OCI-LY7 (cell line): ENCODE measurements around the gene ZFYVE9. TPM values are rescaled to one million over a fixed set of nuclear protein-coding genes. Genes with fewer than 3 reads are reported as not detected.
A peak's percentile ranks its signal among the peaks of the same experiment; 100 is the strongest.

Source experiments
- BruUV-seq: library from RNA; stranded (reverse); fragments of 400-500 nt; replicated peaks from 2 replicates; lab custom pipeline; 2021; lab: Mats Ljungman, UMichigan
- CTCF ChIA-PET: fragments of 300-600 bp; sonication (Branson Sonifier 250); formaldehyde crosslinking; loops from one replicate; lab custom pipeline; 2022; ENCODE audit warnings: antibody characterized with exemption; ENCODE audit not compliant: unreplicated experiment; lab: Charles Lee
- POLR2A ChIA-PET: fragments of 300-600 bp; sonication (Branson Sonifier 250); formaldehyde crosslinking; loops from one replicate; lab custom pipeline; 2022; ENCODE audit warnings: antibody characterized with exemption; lab: Charles Lee
- DNase-seq: peaks from one replicate; pipeline ENCODE4 v3.0.0-alpha.2; 2015; ENCODE audit warnings: low spot score
- H2AFZ ChIP-seq: fragments of 200-600 bp; sonication (generic), shearing (Covaris generic); 2 replicates; pipeline ENCODE4 v1.6.1; 2014; ENCODE audit warnings: mild to moderate bottlenecking, antibody characterized with exemption, low read length, moderate library complexity
- H3K27ac ChIP-seq: fragments of 200-600 bp; sonication (generic); 2 replicates; pipeline ENCODE4 v1.5.1; 2014; ENCODE audit warnings: mixed run types, low read depth, mild to moderate bottlenecking, moderate library complexity, low read length, inconsistent platforms; ENCODE audit not compliant: poor library complexity, severe bottlenecking
- H3K36me3 ChIP-seq: fragments of 200-600 bp; sonication (generic); 2 replicates; pipeline ENCODE4 v1.6.1; 2014; ENCODE audit warnings: mild to moderate bottlenecking, antibody characterized with exemption, low read length, moderate library complexity, mixed read lengths; ENCODE audit not compliant: insufficient read depth
- H3K4me1 ChIP-seq: fragments of 200-600 bp; sonication (generic); 2 replicates; pipeline ENCODE4 v1.5.1; 2014; ENCODE audit warnings: mild to moderate bottlenecking, low read length; ENCODE audit not compliant: insufficient read depth, poor library complexity, severe bottlenecking
- H3K4me2 ChIP-seq: fragments of 200-600 bp; sonication (generic); 2 replicates; pipeline ENCODE4 v1.6.1; 2014; ENCODE audit warnings: mild to moderate bottlenecking, low read length
- H3K4me3 ChIP-seq: fragments of 200-600 bp; sonication (generic); 2 replicates; pipeline ENCODE4 v1.5.1; 2014; ENCODE audit warnings: mild to moderate bottlenecking, low read depth, low read length; ENCODE audit not compliant: poor library complexity, severe bottlenecking
- H3K79me2 ChIP-seq: fragments of 200-600 bp; sonication (generic); 2 replicates; pipeline ENCODE4 v1.6.1; 2016; ENCODE audit warnings: low read depth, mild to moderate bottlenecking, low read length, moderate library complexity, mixed read lengths; ENCODE audit not compliant: insufficient read depth
- H3K9me2 ChIP-seq: fragments of 200-600 bp; sonication (generic); 2 replicates; pipeline ENCODE4 v1.6.1; 2016; ENCODE audit warnings: mild to moderate bottlenecking, low read length, mixed read lengths; ENCODE audit not compliant: insufficient read depth
- H3K9me3 ChIP-seq: fragments of 200-600 bp; sonication (generic); 2 replicates; pipeline ENCODE4 v1.6.1; 2014; ENCODE audit warnings: mild to moderate bottlenecking, mixed run types, low read length, mixed read lengths
- H4K20me1 ChIP-seq: fragments of 200-600 bp; sonication (generic); 2 replicates; pipeline ENCODE4 v1.6.1; 2014; ENCODE audit warnings: mild to moderate bottlenecking, antibody characterized with exemption, low read length, moderate library complexity, mixed read lengths; ENCODE audit not compliant: insufficient read depth
- CTCF ChIP-seq: fragments of 200-600 bp; sonication (generic); conservative IDR thresholded peaks from 2 replicates; pipeline ENCODE4 v1.5.1; 2014; ENCODE audit warnings: mild to moderate bottlenecking, antibody characterized with exemption, low read length, moderate library complexity, mixed read lengths
- EZH2phosphoT487 ChIP-seq: fragments of 200-600 bp; sonication (generic); IDR thresholded peaks from 2 replicates; pipeline ENCODE4 v1.6.1; 2018; ENCODE audit warnings: low read depth, borderline replicate concordance, mild to moderate bottlenecking, mixed run types, antibody characterized with exemption, low read length, moderate library complexity, mixed read lengths
- intact Hi-C: fragments of 100-400 bp; cut with micrococcal nuclease; formaldehyde crosslinking; loops from one replicate; pipeline ENCODE4 v1.10.0; 2022; ENCODE audit not compliant: unreplicated experiment
- total RNA-seq, 2 experiments: library from RNA; depleted of rRNA in 1 of 2; stranded (reverse); fragments of >200 nt in 1 of 2; shearing (Covaris generic) in 1 of 2; gene quantifications; 2 replicates each; pipeline ENCODE4 v1.2.3, GENCODE V29; 2014 to 2022

ZFYVE9 gene
- total RNA-seq, 2 experiments from 2014 or later: 3.7 to 5.6 TPM

DNA sequence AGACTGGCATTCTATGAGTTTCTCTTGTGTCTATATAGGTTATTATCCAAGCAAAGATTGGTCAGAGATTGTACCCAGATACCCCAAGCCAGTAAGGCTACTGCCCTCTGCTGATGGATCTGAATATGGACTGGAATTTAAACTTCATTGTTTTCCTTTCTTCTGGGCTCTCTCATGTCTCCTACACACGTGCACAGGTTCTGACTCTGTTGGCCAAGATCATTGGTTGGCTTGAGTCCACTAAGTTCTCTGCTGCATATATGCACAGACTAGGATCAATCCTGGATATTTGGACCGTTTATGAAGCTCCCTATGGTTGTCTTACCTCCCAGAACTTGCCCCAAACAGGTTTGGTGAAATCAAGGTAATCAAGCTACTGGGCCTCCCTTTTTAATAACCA is 154.5 kb downstream of the ZFYVE9 start:
- Histone ChIP-seq H4K20me1 (no peaks in the 10 kb centered on the region), H3K27ac (no peak overlapping the region), H3K4me3 (no peak overlapping the region), H2AFZ (no peak overlapping the region), H3K4me2 (no peak overlapping the region), H3K36me3 (no peaks in the 10 kb centered on the region), H3K9me3 (no peaks in the 10 kb centered on the region), H3K9me2 (no peaks in the 10 kb centered on the region), H3K79me2 (no peaks in the 10 kb centered on the region), H3K4me1 (no peaks in the 10 kb centered on the region)
- ChIA-PET POLR2A (interaction anchor here (0.5 to 0.7 kb wide), 5 partner anchors 24 to 653 kb away, joined by 3 to 8 read pairs (median 5); no protein-coding TSS in a partner anchor), CTCF (no interaction called here)
- intact Hi-C loops: loop anchor here (2.0 to 5.0 kb wide), 2 partner anchors 154 to 170 kb away; partner anchors contain the start of gene ZFYVE9
- TF ChIP-seq CTCF (peak; percentile 87), EZH2phosphoT487 (no peak)
- peak; percentile 41 for DNase-seq
- no TSS peak for BruUV-seq

GRCh38 chr1:52305417-52306226 is 163.7 kb downstream of the ZFYVE9 start:
- no peaks in the 10 kb centered on the region for H3K9me3 ChIP-seq
- ChIA-PET POLR2A (interaction anchor here (0.6 kb wide), 1 partner anchor 556 kb away, joined by 3 read pairs; no protein-coding TSS in a partner anchor), CTCF (no interaction called here)
- no peak overlapping the region for H3K4me3 ChIP-seq
- no peaks in the 10 kb centered on the region for H3K36me3 ChIP-seq
- H3K79me2 ChIP-seq: no peaks in the 10 kb centered on the region
- no peak overlapping the region for H3K27ac ChIP-seq
- DNase-seq: no peak
- no peaks in the 10 kb centered on the region for H4K20me1 ChIP-seq
- H3K4me1 ChIP-seq: no peaks in the 10 kb centered on the region
- H2AFZ ChIP-seq: no peak overlapping the region
- H3K4me2 ChIP-seq: no peak overlapping the region
- TF ChIP-seq CTCF (no peak), EZH2phosphoT487 (no peak)
- no peaks in the 10 kb centered on the region for H3K9me2 ChIP-seq
- BruUV-seq: no TSS peak
- intact Hi-C loops: no loop called here
